HEK293 (cell line): ENCODE measurements around the gene CRTAC1.

ENCODE experiments used
- CTCF ChIP-seq: fragments of 450-650 bp; formaldehyde crosslinking; IDR thresholded peaks from 2 replicates; pipeline ENCODE4 v1.5.1; 2016; ENCODE audit warnings: missing biosample characterization, missing genetic modification characterization
- GLIS1 ChIP-seq: fragments of 450-650 bp; formaldehyde crosslinking; IDR thresholded peaks from 2 replicates; pipeline ENCODE4 v1.5.1; 2016; ENCODE audit warnings: missing biosample characterization, missing genetic modification characterization
- PBX3 ChIP-seq: sonication (generic); formaldehyde crosslinking; IDR thresholded peaks from 2 replicates; pipeline ENCODE4 v1.8.1; 2022; ENCODE audit warnings: mild to moderate bottlenecking, moderate library complexity, missing genetic modification reagents
- YY1 ChIP-seq: fragments of 450-650 bp; formaldehyde crosslinking; IDR thresholded peaks from 2 replicates; pipeline ENCODE4 v1.5.1; 2018; ENCODE audit warnings: missing biosample characterization, missing genetic modification characterization
- ZFP3 ChIP-seq: fragments of 450-650 bp; formaldehyde crosslinking; IDR thresholded peaks from 2 replicates; pipeline ENCODE4 v1.5.1; 2016; ENCODE audit warnings: low read depth, missing biosample characterization, missing genetic modification characterization
- ZNF155 ChIP-seq: fragments of 450-650 bp; formaldehyde crosslinking; IDR thresholded peaks from 2 replicates; pipeline ENCODE4 v1.5.1; 2016; ENCODE audit warnings: missing biosample characterization, missing genetic modification characterization
- ZNF274 ChIP-seq, 2 experiments: fragments of 200-500 bp in 1 of 2; fragments of 450-650 bp in 1 of 2; sonication (Bioruptor generic) in 1 of 2; formaldehyde crosslinking in 1 of 2; IDR thresholded peaks; 2 replicates each; pipeline versions ENCODE4 v1.5.1 to v1.6.1; 2014 to 2016; ENCODE audit warnings: borderline replicate concordance in 1 of 2, inconsistent platforms in 1 of 2, low read length in 1 of 2, missing biosample characterization in 1 of 2, missing genetic modification characterization in 1 of 2
- ZNF639 ChIP-seq: fragments of 450-650 bp; formaldehyde crosslinking; IDR thresholded peaks from 2 replicates; pipeline ENCODE4 v1.5.1; 2016; ENCODE audit warnings: missing biosample characterization, missing genetic modification characterization
- ZSCAN16 ChIP-seq: fragments of 450-650 bp; formaldehyde crosslinking; IDR thresholded peaks from 2 replicates; pipeline ENCODE4 v1.5.1; 2016; ENCODE audit warnings: missing biosample characterization, missing genetic modification characterization

- TF ChIP-seq CTCF (tag by site-specific recombination) (no peak), ZNF155 (no peak), ZSCAN16 (tag by site-specific recombination) (no peak), ZFP3 (tag by site-specific recombination) (no peak), ZNF639 (tag by site-specific recombination) (no peak), ZNF274 (IDR thresholded peaks at IDR 0.05; ENCODE audit: low read length) (no peak), ZNF274 (tag by site-specific recombination; IDR thresholded peaks at IDR 0.05; ENCODE audit: borderline replicate concordance) (no peak), YY1 (tag by site-specific recombination) (no peak), PBX3 (CRISPR knock-in tag) (no peak), GLIS1 (tag by site-specific recombination) (no peak)
Observed at GRCh38 chr10:97831259-97831658, 199.2 kb downstream of the CRTAC1 start.
